HCT116 (cell line): ENCODE data around the gene MERTK. TPM values are rescaled to one million over a fixed set of nuclear protein-coding genes. Genes with fewer than 3 reads are reported as not detected.

ENCODE experiments used
- ATAC-seq: fragments of 200-7000 bp; cut with Tn5 transposase; 2 replicates; pipeline ENCODE4 v1.9.1; 2020; ENCODE audit warnings: mild to moderate bottlenecking, moderate library complexity
- BruUV-seq: library from RNA; stranded (reverse); fragments of 400-500 nt; replicated peaks from 2 replicates; lab custom pipeline; 2021; lab: Mats Ljungman, UMichigan
- CTCF ChIA-PET: fragments of 300-600 bp; sonication (Branson Sonifier 250); formaldehyde crosslinking; loops from one replicate; lab custom pipeline; 2021; ENCODE audit warnings: antibody characterized with exemption; lab: Charles Lee
- POLR2A ChIA-PET: fragments of 300-600, 350-600 bp; sonication (Branson Sonifier 250); formaldehyde crosslinking; loops from one replicate; lab custom pipeline; 2021; ENCODE audit warnings: antibody characterized with exemption; lab: Charles Lee
- RAD21 ChIA-PET, 2 experiments: fragments of 300-600 bp; sonication (Branson Sonifier 250); formaldehyde crosslinking; loops; one replicate each; lab custom pipeline; 2023; ENCODE audit warnings: low total read pairs in 2 of 2; ENCODE audit not compliant: uncharacterized antibody in 2 of 2, unreplicated experiment in 2 of 2, low non-redundant PET in 1 of 2; lab: Charles Lee
- DNase-seq: peaks from one replicate; pipeline ENCODE4 v3.0.0-alpha.2; 2010; ENCODE audit warnings: low read depth, low spot score
- H2AFZ ChIP-seq: fragments of 200-600 bp; shearing (Covaris generic), sonication (generic); 2 replicates; pipeline ENCODE4 v1.6.1; 2017; ENCODE audit warnings: low read depth, mixed run types, mixed read lengths, antibody characterized with exemption, low read length; ENCODE audit not compliant: poor library complexity, severe bottlenecking
- H3K27ac ChIP-seq: 2 replicates; pipeline ENCODE4 v1.5.1; 2012; ENCODE audit warnings: low read depth, low read length
- H3K27me3 ChIP-seq: fragments of 200-600 bp; sonication (generic); 2 replicates; pipeline ENCODE4 v1.6.1; 2016; ENCODE audit warnings: mixed run types, low read length, mixed read lengths; ENCODE audit not compliant: insufficient read depth
- H3K36me3 ChIP-seq, 2 experiments: fragments of 200-500 bp in 1 of 2; fragments of 200-600 bp in 1 of 2; sonication (Bioruptor generic) in 1 of 2; sonication (generic) in 1 of 2; 2 replicates each; pipeline versions ENCODE4 v1.5.1 to v1.6.1; 2014 to 2016; ENCODE audit warnings: low read length in 2 of 2, inconsistent platforms in 1 of 2, mixed read lengths in 1 of 2, mixed run types in 1 of 2; ENCODE audit not compliant: insufficient read depth in 2 of 2, control insufficient read depth in 1 of 2
- H3K4me1 ChIP-seq, 2 experiments: fragments of 200-600 bp in 1 of 2; sonication (generic) in 1 of 2; 2 replicates each; pipeline versions ENCODE4 v1.5.1 to v1.6.1; 2012 to 2017; ENCODE audit warnings: low read length in 2 of 2, inconsistent platforms in 1 of 2, mild to moderate bottlenecking in 1 of 2, mixed read lengths in 1 of 2, mixed run types in 1 of 2, moderate library complexity in 1 of 2; ENCODE audit not compliant: insufficient read depth in 2 of 2, control insufficient read depth in 1 of 2
- H3K4me2 ChIP-seq: fragments of 200-600 bp; sonication (generic); 2 replicates; pipeline ENCODE4 v1.6.1; 2017; ENCODE audit warnings: mixed run types, low read length, mixed read lengths
- H3K4me3 ChIP-seq, 2 experiments: fragments of 200-600 bp in 1 of 2; sonication (generic) in 1 of 2; replicated peaks in 1 of 2; 2 replicates each; pipeline ENCODE4 v1.5.1; 2011 to 2016; ENCODE audit warnings: low read length in 2 of 2, control low read depth in 1 of 2, low read depth in 1 of 2, mild to moderate bottlenecking in 1 of 2, mixed read lengths in 1 of 2, mixed run types in 1 of 2
- H3K79me2 ChIP-seq: fragments of 200-600 bp; sonication (generic); 2 replicates; pipeline ENCODE4 v1.6.1; 2017; ENCODE audit warnings: mild to moderate bottlenecking, mixed run types, low read length, moderate library complexity, mixed read lengths; ENCODE audit not compliant: insufficient read depth
- H3K9ac ChIP-seq: fragments of 200-600 bp; sonication (generic); 2 replicates; pipeline ENCODE4 v1.6.1; 2016; ENCODE audit warnings: low read length, mixed read lengths
- H3K9me2 ChIP-seq: fragments of 200-600 bp; sonication (generic), shearing (Covaris generic); 2 replicates; pipeline ENCODE4 v1.6.1; 2017; ENCODE audit warnings: mixed run types, mild to moderate bottlenecking, moderate library complexity; ENCODE audit not compliant: insufficient read depth
- H3K9me3 ChIP-seq, 2 experiments: fragments of 200-500 bp in 1 of 2; fragments of 200-600 bp in 1 of 2; sonication (Bioruptor generic) in 1 of 2; sonication (generic) in 1 of 2; 2 replicates each; pipeline ENCODE4 v1.6.1; 2014 to 2017; ENCODE audit warnings: low read length in 2 of 2, mixed read lengths in 2 of 2, inconsistent platforms in 1 of 2, low read depth in 1 of 2, mild to moderate bottlenecking in 1 of 2, mixed run types in 1 of 2, moderate library complexity in 1 of 2; ENCODE audit not compliant: control insufficient read depth in 1 of 2, insufficient read depth in 1 of 2
- H4K20me1 ChIP-seq: fragments of 200-600 bp; sonication (generic), shearing (Covaris generic); 2 replicates; pipeline ENCODE4 v1.6.1; 2017; ENCODE audit warnings: mixed run types, mild to moderate bottlenecking, moderate library complexity; ENCODE audit not compliant: insufficient read depth
- CBX3 ChIP-seq: IDR thresholded peaks from 2 replicates; pipeline ENCODE4 v1.6.1; 2012; ENCODE audit warnings: low read depth
- ELF1 ChIP-seq: IDR thresholded peaks from 2 replicates; pipeline ENCODE4 v1.6.1; 2012; ENCODE audit warnings: low read depth, borderline replicate concordance
- EZH2phosphoT487 ChIP-seq: fragments of 200-600 bp; IDR thresholded peaks from 2 replicates; pipeline ENCODE4 v1.6.1; 2018; ENCODE audit warnings: antibody characterized with exemption, borderline replicate concordance
- FOSL1 ChIP-seq: IDR thresholded peaks from 2 replicates; pipeline ENCODE4 v1.6.1; 2012; ENCODE audit warnings: low read depth
- TCF7L2 ChIP-seq: IDR thresholded peaks from 2 replicates; pipeline ENCODE4 v1.7.0; 2011; ENCODE audit warnings: borderline replicate concordance, inconsistent platforms; ENCODE audit not compliant: insufficient read depth, insufficient read length; ENCODE audit errors: extremely low read depth
- YY1 ChIP-seq: IDR thresholded peaks from 2 replicates; pipeline ENCODE4 v1.6.1; 2011; ENCODE audit warnings: low read length, low read depth, moderate library complexity, mild to moderate bottlenecking; ENCODE audit not compliant: insufficient replicate concordance; ENCODE audit errors: extremely low read depth
- ZFX ChIP-seq: fragments of 450-650 bp; IDR thresholded peaks from 2 replicates; pipeline ENCODE4 v1.6.1; 2017
- intact Hi-C: fragments of 100-400 bp; cut with micrococcal nuclease; formaldehyde crosslinking; loops from 2 replicates; pipeline ENCODE4 v1.10.0; 2022
- total RNA-seq: library from RNA; stranded (reverse); gene quantifications from one replicate; pipeline ENCODE4 v1.2.1, GENCODE V29; 2021; ENCODE audit not compliant: unreplicated experiment
- TF ChIP-seq, protein P1 (sequence below): IDR thresholded peaks from 2 replicates; pipeline ENCODE4 v1.6.1; 2011; ENCODE audit warnings: mild to moderate bottlenecking, low read length, moderate library complexity; ENCODE audit not compliant: insufficient replicate concordance; ENCODE audit errors: extremely low read depth

Gene MERTK
- total RNA-seq, 1 experiment from 2014 or later, result 5.7 TPM

- ChIA-PET RAD21 (interaction anchor here in 1 of 2 experiments (0.6 kb wide), 1 partner anchor 169 kb away, joined by 3 read pairs; no protein-coding TSS in a partner anchor), CTCF (no interaction called here), POLR2A (no interaction called here)
- no peak for DNase-seq
- Histone ChIP-seq H2AFZ (no peak overlapping the region), H3K4me3 (no peak overlapping the region), H3K9me2 (no peaks in the 10 kb centered on the region), H3K9ac (no peak overlapping the region), H4K20me1 (no peaks in the 10 kb centered on the region), H3K4me2 (no peak overlapping the region), H3K27ac (no peak overlapping the region), H3K36me3 (0 out of 4 replicates have a peak, but pooled peaks cover 0 to 4% of the 10 kb centered on the region in 2 experiments), H3K9me3 (0 out of 4 replicates have a peak, but pooled peaks cover 0 to 3% of the 10 kb centered on the region in 2 experiments), H3K4me1 (peaks cover 0 to 6% of the 10 kb centered on the region in 2 experiments; a peak in 1 of 4 replicates), H3K79me2 (0 out of 2 replicates have a peak, but pooled peaks cover 3% of the 10 kb centered on the region), H3K27me3 (no peaks in the 10 kb centered on the region)
- ATAC-seq, result no peak
- BruUV-seq, result no TSS peak
- intact Hi-C loops, result no loop called here
- TF ChIP-seq, protein P1, sequence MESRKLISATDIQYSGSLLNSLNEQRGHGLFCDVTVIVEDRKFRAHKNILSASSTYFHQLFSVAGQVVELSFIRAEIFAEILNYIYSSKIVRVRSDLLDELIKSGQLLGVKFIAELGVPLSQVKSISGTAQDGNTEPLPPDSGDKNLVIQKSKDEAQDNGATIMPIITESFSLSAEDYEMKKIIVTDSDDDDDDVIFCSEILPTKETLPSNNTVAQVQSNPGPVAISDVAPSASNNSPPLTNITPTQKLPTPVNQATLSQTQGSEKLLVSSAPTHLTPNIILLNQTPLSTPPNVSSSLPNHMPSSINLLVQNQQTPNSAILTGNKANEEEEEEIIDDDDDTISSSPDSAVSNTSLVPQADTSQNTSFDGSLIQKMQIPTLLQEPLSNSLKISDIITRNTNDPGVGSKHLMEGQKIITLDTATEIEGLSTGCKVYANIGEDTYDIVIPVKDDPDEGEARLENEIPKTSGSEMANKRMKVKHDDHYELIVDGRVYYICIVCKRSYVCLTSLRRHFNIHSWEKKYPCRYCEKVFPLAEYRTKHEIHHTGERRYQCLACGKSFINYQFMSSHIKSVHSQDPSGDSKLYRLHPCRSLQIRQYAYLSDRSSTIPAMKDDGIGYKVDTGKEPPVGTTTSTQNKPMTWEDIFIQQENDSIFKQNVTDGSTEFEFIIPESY, result no peak
- TF ChIP-seq TCF7L2 (no peak), CBX3 (no peak), ZFX (no peak), EZH2phosphoT487 (no peak), FOSL1 (no peak), YY1 (no peak), ELF1 (no peak)
Measured at GRCh38 chr2:112073875-112074274, 175.5 kb downstream of the MERTK start.
